ENCODE data around the gene LRRC61.
"Not testable (repeated sequence)": the region's sequence is repeated elsewhere in the genome, so short reads cannot be mapped to it uniquely, and the experiment has no call there.

DNA sequence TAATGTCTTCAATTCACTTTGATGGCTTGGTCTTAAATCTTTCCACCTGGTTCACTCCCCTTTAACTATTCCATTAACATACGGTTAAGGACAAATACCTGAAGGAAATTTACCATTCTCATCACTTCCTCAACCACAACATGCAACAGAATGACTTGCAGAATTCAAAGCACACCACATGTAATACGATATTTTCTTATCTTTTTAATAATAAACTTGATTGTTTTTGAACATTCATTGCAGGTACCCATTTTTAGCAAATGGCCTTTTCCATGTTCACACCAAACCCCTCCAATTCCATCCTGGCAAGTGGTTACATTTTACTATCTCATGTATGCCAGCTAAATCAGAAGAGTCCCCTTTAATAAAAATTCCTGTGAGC is 17.3 kb upstream of the LRRC61 start:
- TF ChIP-seq CTCF (CRISPR knock-in tag; IDR thresholded peaks at IDR 0.05); POLR2AphosphoS5 (IDR thresholded peaks at IDR 0.05; ENCODE audit: low read depth, low read length); ELF1 (CRISPR knock-in tag; IDR thresholded peaks at IDR 0.05); PHF8 (CRISPR knock-in tag; IDR thresholded peaks at IDR 0.05); PHF20 (CRISPR knock-in tag; IDR thresholded peaks at IDR 0.05); TBP (CRISPR knock-in tag; IDR thresholded peaks at IDR 0.05); SUZ12 (IDR thresholded peaks at IDR 0.05; ENCODE audit: low read depth, low read length); EZH2 (conservative IDR thresholded peaks at IDR 0.05; ENCODE audit: low read depth, low read length): not testable (repeated sequence)
- TF ChIP-seq, protein P1, sequence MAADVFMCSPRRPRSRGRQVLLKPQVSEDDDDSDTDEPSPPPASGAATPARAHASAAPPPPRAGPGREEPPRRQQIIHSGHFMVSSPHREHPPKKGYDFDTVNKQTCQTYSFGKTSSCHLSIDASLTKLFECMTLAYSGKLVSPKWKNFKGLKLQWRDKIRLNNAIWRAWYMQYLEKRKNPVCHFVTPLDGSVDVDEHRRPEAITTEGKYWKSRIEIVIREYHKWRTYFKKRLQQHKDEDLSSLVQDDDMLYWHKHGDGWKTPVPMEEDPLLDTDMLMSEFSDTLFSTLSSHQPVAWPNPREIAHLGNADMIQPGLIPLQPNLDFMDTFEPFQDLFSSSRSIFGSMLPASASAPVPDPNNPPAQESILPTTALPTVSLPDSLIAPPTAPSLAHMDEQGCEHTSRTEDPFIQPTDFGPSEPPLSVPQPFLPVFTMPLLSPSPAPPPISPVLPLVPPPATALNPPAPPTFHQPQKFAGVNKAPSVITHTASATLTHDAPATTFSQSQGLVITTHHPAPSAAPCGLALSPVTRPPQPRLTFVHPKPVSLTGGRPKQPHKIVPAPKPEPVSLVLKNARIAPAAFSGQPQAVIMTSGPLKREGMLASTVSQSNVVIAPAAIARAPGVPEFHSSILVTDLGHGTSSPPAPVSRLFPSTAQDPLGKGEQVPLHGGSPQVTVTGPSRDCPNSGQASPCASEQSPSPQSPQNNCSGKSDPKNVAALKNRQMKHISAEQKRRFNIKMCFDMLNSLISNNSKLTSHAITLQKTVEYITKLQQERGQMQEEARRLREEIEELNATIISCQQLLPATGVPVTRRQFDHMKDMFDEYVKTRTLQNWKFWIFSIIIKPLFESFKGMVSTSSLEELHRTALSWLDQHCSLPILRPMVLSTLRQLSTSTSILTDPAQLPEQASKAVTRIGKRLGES (CRISPR knock-in tag; IDR thresholded peaks at IDR 0.05; ENCODE audit: borderline replicate concordance), result not testable (repeated sequence)
- TF ChIP-seq, protein P2, sequence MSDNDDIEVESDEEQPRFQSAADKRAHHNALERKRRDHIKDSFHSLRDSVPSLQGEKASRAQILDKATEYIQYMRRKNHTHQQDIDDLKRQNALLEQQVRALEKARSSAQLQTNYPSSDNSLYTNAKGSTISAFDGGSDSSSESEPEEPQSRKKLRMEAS (IDR thresholded peaks at IDR 0.05), result not testable (repeated sequence)

Data from HepG2 (cell line).